Suprapubic skin (tissue), 4 donors: ENCODE data around the gene OLFML2A. TPM values are rescaled to one million over a fixed set of nuclear protein-coding genes. Genes with fewer than 3 reads are reported as not detected.

Source experiments
- DNase-seq, 2 donors: peaks; one replicate each; pipeline ENCODE4 v3.0.0-alpha.2; 2019; ENCODE audit warnings: low spot score in 2 of 2
- H3K27ac ChIP-seq: fragments of 200-600 bp; sonication (generic); one replicate; pipeline ENCODE4 v1.5.1; 2019
- H3K27me3 ChIP-seq: fragments of 200-600 bp; sonication (generic); one replicate; pipeline ENCODE4 v1.5.1; 2019
- H3K36me3 ChIP-seq: fragments of 200-600 bp; sonication (generic); one replicate; pipeline ENCODE4 v1.5.1; 2019
- H3K4me1 ChIP-seq: fragments of 200-600 bp; sonication (generic); one replicate; pipeline ENCODE4 v1.5.1; 2019
- H3K4me3 ChIP-seq: fragments of 200-600 bp; sonication (generic); one replicate; pipeline ENCODE4 v1.5.1; 2019; ENCODE audit warnings: mild to moderate bottlenecking
- H3K9me3 ChIP-seq: fragments of 200-600 bp; sonication (generic); one replicate; pipeline ENCODE4 v1.5.1; 2019
- CTCF ChIP-seq, 2 donors: fragments of 200-600 bp in 1 of 2; fragments of 450-650 bp in 1 of 2; sonication (generic) in 1 of 2; IDR thresholded peaks; one replicate each; pipeline ENCODE4 v1.5.1; 2016 to 2019; ENCODE audit warnings: antibody characterized with exemption in 2 of 2, mild to moderate bottlenecking in 1 of 2, moderate library complexity in 1 of 2
- EP300 ChIP-seq: sonication (generic); formaldehyde crosslinking; IDR thresholded peaks from one replicate; pipeline ENCODE4 v1.6.1; 2017; ENCODE audit warnings: antibody characterized with exemption
- POLR2A ChIP-seq, 2 donors: fragments of 450-650 bp; IDR thresholded peaks; one replicate each; pipeline ENCODE4 v1.6.1; 2017; ENCODE audit warnings: antibody characterized with exemption in 2 of 2, mild to moderate bottlenecking in 2 of 2, moderate library complexity in 2 of 2
- POLR2AphosphoS5 ChIP-seq, 3 donors: sonication (generic); formaldehyde crosslinking; IDR thresholded peaks; one replicate each; pipeline ENCODE4 v1.6.1; 2017; ENCODE audit warnings: antibody characterized with exemption in 3 of 3
- WGBS: methylation state at CpG from one replicate; pipeline ENCODE4 v1.1.5; 2018; 5-methylcytosine and 5-hydroxymethylcytosine counted together
- total RNA-seq, 4 donors: library from RNA; depleted of rRNA; stranded (reverse); fragments of >200 nt; gene quantifications; one replicate each; pipeline ENCODE4 v1.1.0, GENCODE V29; 2016

The OLFML2A gene
- total RNA-seq, 4 donors from 2014 or later, result 14.6 to 36.8 (median 18.9) TPM

- H3K36me3 ChIP-seq, result peaks cover 14% of the 10 kb centered on the region
- H3K9me3 ChIP-seq, result no peaks in the 10 kb centered on the region
- H3K27ac ChIP-seq, result no peak overlapping the region
- no peak overlapping the region for H3K4me3 ChIP-seq
- no peak for TF ChIP-seq POLR2A (IDR thresholded peaks at IDR 0.05)
- no peak for TF ChIP-seq POLR2AphosphoS5 (IDR thresholded peaks at IDR 0.05)
- no peak for TF ChIP-seq EP300
- no peak for TF ChIP-seq CTCF (IDR thresholded peaks at IDR 0.05)
- 96% methylated on average over 20 of the region's 20 CpGs for WGBS
- DNase-seq, result peak; percentile 52 to 77
- peaks cover 8% of the 10 kb centered on the region for H3K4me1 ChIP-seq
- H3K27me3 ChIP-seq, result no peaks in the 10 kb centered on the region
These were observed 10.1 kb downstream of the OLFML2A start for GRCh38 chr9:124786881-124787573.

DNA sequence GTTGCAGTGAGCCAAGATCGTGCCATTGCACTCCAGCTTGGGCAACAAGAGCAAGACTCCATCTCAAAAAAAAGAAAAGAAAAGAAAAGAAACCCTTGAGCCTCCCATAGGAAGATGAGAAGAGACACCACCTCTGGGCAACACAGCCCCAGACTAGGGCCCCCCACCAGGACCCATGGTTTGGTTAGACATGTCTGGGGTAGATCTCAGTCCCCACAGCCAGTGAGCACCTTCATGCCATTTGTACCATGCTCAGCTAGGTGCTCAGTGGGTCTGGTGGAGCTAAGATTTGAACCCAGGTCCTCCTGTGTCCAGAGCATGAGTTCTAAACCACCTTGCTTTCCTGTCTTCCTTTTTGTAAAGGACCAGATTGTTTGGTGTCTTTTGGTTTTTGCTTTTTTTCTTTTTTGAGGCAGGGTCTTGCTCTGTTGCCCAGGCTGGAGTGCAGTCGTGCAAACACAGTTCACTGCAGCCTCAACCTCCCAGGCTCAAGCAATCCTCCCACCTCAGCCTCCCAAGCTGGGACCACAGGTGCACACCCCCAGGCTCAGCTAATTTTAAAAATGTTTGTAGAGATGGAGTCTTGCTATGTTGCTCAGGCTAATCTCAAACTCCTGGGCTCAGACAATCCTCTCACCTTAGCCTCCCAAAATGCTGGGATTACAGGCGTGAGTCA lies 11.7 kb downstream of the OLFML2A start:
- H3K9me3 ChIP-seq, result no peaks in the 10 kb centered on the region
- H3K4me1 ChIP-seq, result peaks cover 22% of the 10 kb centered on the region
- no peak overlapping the region for H3K27ac ChIP-seq
- no peak overlapping the region for H3K4me3 ChIP-seq
- TF ChIP-seq EP300, result no peak
- no peak for TF ChIP-seq POLR2A (IDR thresholded peaks at IDR 0.05)
- no peak for TF ChIP-seq POLR2AphosphoS5 (IDR thresholded peaks at IDR 0.05)
- TF ChIP-seq CTCF (IDR thresholded peaks at IDR 0.05), result no peak
- DNase-seq, result peak; percentile 22 to 69
- peaks cover 14% of the 10 kb centered on the region for H3K36me3 ChIP-seq
- H3K27me3 ChIP-seq, result no peaks in the 10 kb centered on the region
- 75% methylated on average over 3 of the region's 3 CpGs for WGBS

DNA sequence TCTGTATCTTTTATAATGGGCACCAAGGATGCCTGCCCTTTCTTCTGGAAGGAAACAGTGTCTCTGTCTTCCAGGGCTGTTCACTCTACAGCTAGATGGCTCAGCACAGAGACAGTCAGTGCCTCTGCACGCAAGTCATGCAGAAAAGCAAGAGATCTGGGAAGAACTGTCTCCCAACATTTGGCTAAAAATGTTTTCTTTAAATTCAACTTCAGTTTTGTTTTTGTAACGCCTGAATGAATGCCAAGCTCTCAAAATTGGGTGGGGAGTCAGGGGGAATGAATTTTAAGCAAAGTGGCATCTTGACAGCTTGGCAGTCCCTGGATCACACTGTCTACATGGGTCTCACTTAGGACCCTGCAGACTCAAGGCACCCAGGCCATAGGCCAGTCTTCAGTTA lies 12.6 kb downstream of the OLFML2A start:
- WGBS, result 66% methylated on average over 2 of the region's 2 CpGs
- Histone ChIP-seq H3K4me3 (no peak overlapping the region), H3K36me3 (peaks cover 14% of the 10 kb centered on the region), H3K27ac (no peak overlapping the region), H3K4me1 (peaks cover 15% of the 10 kb centered on the region), H3K9me3 (no peaks in the 10 kb centered on the region), H3K27me3 (no peaks in the 10 kb centered on the region)
- TF ChIP-seq CTCF (IDR thresholded peaks at IDR 0.05) (no peak), EP300 (no peak), POLR2AphosphoS5 (IDR thresholded peaks at IDR 0.05) (no peak), POLR2A (IDR thresholded peaks at IDR 0.05) (no peak)
- DNase-seq, result peak in 1 of 2 donors; percentile 4

- Histone ChIP-seq H3K27ac (no peak overlapping the region), H3K4me3 (no peak overlapping the region)
These were observed 13.4 kb downstream of the OLFML2A start for GRCh38 chr9:124790301-124790700.

More at GRCh38 chr9:124790301-124790700, 13.4 kb downstream of the OLFML2A start:
- WGBS, result 91% methylated on average over 8 of the region's 8 CpGs
- H3K36me3 ChIP-seq, result peaks cover 14% of the 10 kb centered on the region
- peaks cover 15% of the 10 kb centered on the region for H3K4me1 ChIP-seq
- H3K27me3 ChIP-seq, result no peaks in the 10 kb centered on the region
- DNase-seq, result peak in 1 of 2 donors; percentile 5
- TF ChIP-seq EP300, result no peak
- TF ChIP-seq POLR2AphosphoS5 (IDR thresholded peaks at IDR 0.05), result no peak
- no peak for TF ChIP-seq CTCF (IDR thresholded peaks at IDR 0.05)
- no peak for TF ChIP-seq POLR2A (IDR thresholded peaks at IDR 0.05)
- H3K9me3 ChIP-seq, result no peaks in the 10 kb centered on the region
